GM10248 (cell line): ENCODE measurements around the gene MYH9.
"Not testable (repeated sequence)": the region's sequence is repeated elsewhere in the genome, so short reads cannot be mapped to it uniquely, and the experiment has no call there.

Experiments used
- CTCF ChIA-PET: fragments of 300-600 bp; sonication (Branson Sonifier 250); formaldehyde crosslinking; extraction: SDS; loops from one replicate; lab custom pipeline; 2021; ENCODE audit warnings: antibody characterized with exemption; lab: Yijun Ruan, JAX
- POLR2A ChIA-PET: fragments of 350-650 bp; sonication (Branson Sonifier 250); formaldehyde crosslinking; extraction: SDS; loops from one replicate; lab custom pipeline; 2020; ENCODE audit warnings: antibody characterized with exemption; lab: Yijun Ruan, JAX
- DNase-seq: peaks from one replicate; pipeline ENCODE4 v3.0.0; 2012; ENCODE audit errors: extremely low spot score
- TF ChIP-seq, protein P1 (sequence below): IDR thresholded peaks from 2 replicates; pipeline ENCODE4 v1.5.1; 2012; ENCODE audit warnings: mild to moderate bottlenecking, low read depth; ENCODE audit errors: extremely low read depth, missing control alignments, control extremely low read depth

MYH9 gene

DNA sequence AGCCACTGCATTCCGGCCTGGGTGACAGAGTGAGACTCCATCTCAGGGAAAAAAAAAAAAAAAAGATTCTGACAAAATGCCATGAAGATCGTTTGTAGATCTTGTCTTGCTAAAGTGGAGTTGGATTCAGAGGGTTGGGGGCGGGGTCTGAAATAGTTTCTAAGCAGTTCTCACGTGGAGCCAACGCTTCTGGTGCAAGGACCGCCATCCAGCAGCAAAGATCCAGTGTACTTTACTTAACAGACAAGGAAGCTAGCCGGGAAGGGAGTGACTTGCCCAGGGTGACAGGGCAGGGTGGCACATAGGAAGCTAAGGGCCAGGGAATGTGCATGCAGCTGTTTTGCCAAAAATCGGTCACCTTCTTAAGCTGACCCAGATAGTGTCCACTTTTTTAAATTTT lies 107.4 kb downstream of the MYH9 start:
- no peak for DNase-seq
- POLR2A ChIA-PET: no interaction called here

GRCh38 chr22:36279219-36279666 lies 108.5 kb downstream of the MYH9 start:
- ChIA-PET CTCF (interaction anchor here (1.0 to 9.1 kb wide), 10 partner anchors 8 to 191 kb away, joined by 3 to 84 read pairs (median 8); no protein-coding TSS in a partner anchor), POLR2A (no interaction called here)
- TF ChIP-seq, protein P1, sequence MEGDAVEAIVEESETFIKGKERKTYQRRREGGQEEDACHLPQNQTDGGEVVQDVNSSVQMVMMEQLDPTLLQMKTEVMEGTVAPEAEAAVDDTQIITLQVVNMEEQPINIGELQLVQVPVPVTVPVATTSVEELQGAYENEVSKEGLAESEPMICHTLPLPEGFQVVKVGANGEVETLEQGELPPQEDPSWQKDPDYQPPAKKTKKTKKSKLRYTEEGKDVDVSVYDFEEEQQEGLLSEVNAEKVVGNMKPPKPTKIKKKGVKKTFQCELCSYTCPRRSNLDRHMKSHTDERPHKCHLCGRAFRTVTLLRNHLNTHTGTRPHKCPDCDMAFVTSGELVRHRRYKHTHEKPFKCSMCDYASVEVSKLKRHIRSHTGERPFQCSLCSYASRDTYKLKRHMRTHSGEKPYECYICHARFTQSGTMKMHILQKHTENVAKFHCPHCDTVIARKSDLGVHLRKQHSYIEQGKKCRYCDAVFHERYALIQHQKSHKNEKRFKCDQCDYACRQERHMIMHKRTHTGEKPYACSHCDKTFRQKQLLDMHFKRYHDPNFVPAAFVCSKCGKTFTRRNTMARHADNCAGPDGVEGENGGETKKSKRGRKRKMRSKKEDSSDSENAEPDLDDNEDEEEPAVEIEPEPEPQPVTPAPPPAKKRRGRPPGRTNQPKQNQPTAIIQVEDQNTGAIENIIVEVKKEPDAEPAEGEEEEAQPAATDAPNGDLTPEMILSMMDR: no peak
- no peak for DNase-seq

More for the DNA sequence above, 107.4 kb downstream of the MYH9 start:
- CTCF ChIA-PET: interaction anchor here (0.8 to 2.6 kb wide), 5 partner anchors 9 to 86 kb away, joined by 3 to 15 read pairs (median 7); partner anchors contain the start of gene APOL2
- TF ChIP-seq, protein P1: no peak

DNA sequence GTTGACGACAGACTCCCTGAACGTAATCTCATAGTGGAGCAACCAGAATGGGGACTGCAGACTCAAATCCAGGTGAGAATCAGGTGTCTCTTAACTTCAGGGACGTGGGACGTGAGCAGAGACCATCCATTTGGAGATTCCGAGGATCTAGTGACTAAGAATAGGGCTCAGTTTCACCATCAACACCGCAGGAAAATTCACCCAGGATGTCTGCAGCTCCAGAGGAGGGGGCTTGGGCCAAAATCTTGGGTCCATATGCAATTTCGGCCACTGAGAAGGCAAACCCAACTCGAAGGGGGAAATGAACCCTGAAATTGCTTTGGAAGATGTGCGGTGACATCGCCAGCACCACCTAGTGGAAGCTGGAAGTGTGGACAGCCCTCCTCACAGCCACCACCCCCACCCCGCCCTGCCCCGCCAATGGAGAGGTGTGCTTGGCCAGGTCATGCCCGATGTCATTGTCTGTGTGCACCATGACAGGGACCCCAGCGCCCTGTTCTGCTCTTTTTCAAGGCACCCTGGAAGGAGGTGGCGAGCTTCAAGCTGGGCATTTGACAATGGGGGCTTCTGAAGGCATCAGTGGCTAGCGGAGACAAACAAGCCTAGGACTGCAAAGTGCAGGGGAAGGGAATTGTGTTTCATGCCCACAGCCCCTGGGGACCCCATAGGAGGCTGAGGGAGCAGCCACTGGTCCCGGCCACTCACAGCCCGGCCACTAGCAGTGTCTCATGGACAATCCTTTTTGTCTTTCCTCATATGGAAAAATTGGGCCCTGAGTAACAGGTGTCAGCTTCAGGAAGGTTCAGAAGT lies 110.1 kb downstream of the MYH9 start:
- TF ChIP-seq, protein P1: peak; percentile 68
- ChIA-PET POLR2A (interaction anchor here (0.9 kb wide), 1 partner anchor 11 kb away, joined by 3 read pairs; no protein-coding TSS in a partner anchor), CTCF (interaction anchor here (0.8 to 9.1 kb wide), 29 partner anchors 8 to 193 kb away, joined by 3 to 84 read pairs (median 5); partner anchors contain the start of genes APOL1 and APOL2)
- peak; percentile 80 for DNase-seq

DNA sequence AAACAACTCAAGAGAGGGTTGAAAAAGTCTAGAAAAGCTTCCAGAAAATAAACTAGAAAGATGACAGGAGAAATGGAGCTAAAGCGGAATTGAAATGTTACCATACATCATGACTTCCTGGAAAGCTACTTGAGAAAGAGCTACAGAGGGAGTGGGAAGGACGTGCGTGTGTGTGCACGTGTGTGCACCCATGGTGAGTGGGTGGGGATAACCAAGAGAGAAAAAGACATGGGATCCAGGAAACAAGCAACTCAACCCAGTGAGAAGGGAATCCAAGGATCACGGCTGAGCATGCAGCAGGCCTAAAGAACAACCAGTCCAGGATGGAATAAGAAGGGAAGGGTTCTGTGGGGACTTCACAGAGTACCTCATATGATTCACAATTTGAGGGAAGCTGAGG lies 113.2 kb downstream of the MYH9 start:
- ChIA-PET POLR2A (no interaction called here), CTCF (interaction anchor here (0.6 to 9.1 kb wide), 7 partner anchors 12 to 747 kb away, joined by 3 to 84 read pairs (median 6); partner anchors contain the start of gene APOL2)
- DNase-seq: no peak
- TF ChIP-seq, protein P1: no peak

DNA sequence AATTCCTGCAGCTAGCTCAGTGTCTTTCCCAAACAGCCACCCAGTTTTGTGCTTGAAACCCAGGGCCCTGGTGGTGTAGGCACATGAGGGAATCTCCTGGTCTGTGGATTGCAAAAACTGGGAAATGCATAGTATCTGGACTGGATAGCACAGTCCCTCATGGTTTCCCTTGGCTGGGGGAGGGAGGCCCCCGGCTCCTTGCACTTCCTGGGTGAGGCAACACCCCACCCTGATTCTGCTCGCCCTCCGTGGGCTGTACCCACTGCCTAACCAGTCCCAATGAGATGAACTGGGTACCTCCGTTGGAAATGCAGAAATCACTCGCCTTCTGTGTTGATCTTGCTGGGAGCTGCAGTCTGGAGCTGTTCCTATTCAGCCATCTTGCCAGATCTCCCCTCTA lies 115.8 kb downstream of the MYH9 start:
- POLR2A ChIA-PET, DNase-seq: not testable (repeated sequence)
- CTCF ChIA-PET: interaction anchor here (0.9 to 9.1 kb wide), 3 partner anchors 9 to 86 kb away, joined by 3 to 84 read pairs (median 8); no protein-coding TSS in a partner anchor

- CTCF ChIA-PET: interaction anchor here (0.9 to 9.1 kb wide), 4 partner anchors 10 to 92 kb away, joined by 3 to 84 read pairs (median 6); no protein-coding TSS in a partner anchor
- POLR2A ChIA-PET: not testable (repeated sequence)
Observed at GRCh38 chr22:36271231-36271630, 116.5 kb downstream of the MYH9 start.

DNA sequence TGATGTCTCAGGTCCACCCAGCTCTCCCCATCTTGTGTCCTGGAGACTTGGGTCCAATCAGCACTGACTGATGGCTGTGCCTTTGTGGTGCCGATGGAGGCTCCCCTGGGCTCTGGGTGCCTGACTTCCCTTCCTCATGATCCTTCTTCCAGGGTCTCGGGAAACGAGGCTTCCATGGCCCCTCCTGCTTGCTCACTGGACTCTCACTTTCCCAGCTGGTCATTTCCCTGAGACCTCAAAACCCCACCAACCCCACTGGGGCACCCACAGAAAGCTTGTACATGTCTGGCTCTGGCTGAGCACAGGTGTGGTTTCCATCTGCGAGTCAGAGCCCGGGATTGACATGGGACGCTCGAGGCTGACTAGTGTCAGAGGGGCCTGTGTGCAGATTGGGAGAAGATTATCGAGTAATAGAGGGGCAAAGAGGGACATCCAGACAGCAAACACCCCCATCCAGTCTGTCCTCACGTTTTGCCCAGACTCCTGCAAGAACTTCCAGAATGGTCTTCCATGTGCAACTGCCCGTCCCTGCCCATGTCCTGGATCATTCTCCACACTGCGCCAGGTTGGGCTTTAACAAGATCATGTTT lies 119.8 kb downstream of the MYH9 start:
- CTCF ChIA-PET: interaction anchor here (3.5 kb wide), 1 partner anchor 9 kb away, joined by 30 read pairs; no protein-coding TSS in a partner anchor
- TF ChIP-seq, protein P1: no peak
- no peak for DNase-seq
- POLR2A ChIA-PET: no interaction called here

More at GRCh38 chr22:36271231-36271630, 116.5 kb downstream of the MYH9 start:
- DNase-seq: not testable (repeated sequence)
